Hepatocyte (in vitro differentiated cells): ENCODE data around the gene WDR73. TPM values are rescaled to one million over a fixed set of nuclear protein-coding genes. Genes with fewer than 3 reads are reported as not detected.
A peak's percentile ranks its signal among the peaks of the same experiment; 100 is the strongest.

ENCODE experiments used
- DNase-seq: peaks from one replicate; pipeline ENCODE4 v3.0.0-alpha.2; 2016; ENCODE audit warnings: low spot score
- H2AFZ ChIP-seq: fragments of 200-600 bp; sonication (generic); 2 replicates; pipeline ENCODE4 v1.6.0; 2016; ENCODE audit warnings: antibody characterized with exemption, mild to moderate bottlenecking
- H3K27ac ChIP-seq: fragments of 200-600 bp; sonication (generic); 2 replicates; pipeline ENCODE4 v1.5.1; 2016; ENCODE audit warnings: mild to moderate bottlenecking
- H3K27me3 ChIP-seq: fragments of 200-600 bp; sonication (generic); 2 replicates; pipeline ENCODE4 v1.6.1; 2016
- H3K36me3 ChIP-seq: fragments of 200-600 bp; sonication (generic); replicated peaks from 2 replicates; pipeline ENCODE4 v1.5.1; 2016; ENCODE audit warnings: low read depth; ENCODE audit not compliant: insufficient read depth
- H3K4me1 ChIP-seq: fragments of 200-600 bp; sonication (generic); 2 replicates; pipeline ENCODE4 v1.5.1; 2016; ENCODE audit warnings: mild to moderate bottlenecking, moderate library complexity; ENCODE audit not compliant: insufficient read depth
- H3K4me2 ChIP-seq: fragments of 200-600 bp; sonication (generic); 2 replicates; pipeline ENCODE4 v1.6.0; 2016
- H3K4me3 ChIP-seq: fragments of 200-600 bp; sonication (generic); 2 replicates; pipeline ENCODE4 v1.5.1; 2016; ENCODE audit warnings: mild to moderate bottlenecking
- H3K79me2 ChIP-seq: fragments of 200-600 bp; sonication (generic); 2 replicates; pipeline ENCODE4 v1.6.0; 2017; ENCODE audit warnings: mild to moderate bottlenecking
- H3K9me2 ChIP-seq: fragments of 200-600 bp; sonication (generic); replicated peaks from 2 replicates; pipeline ENCODE4 v1.6.0; 2017; ENCODE audit warnings: mild to moderate bottlenecking; ENCODE audit not compliant: insufficient read depth
- H3K9me3 ChIP-seq: fragments of 200-600 bp; sonication (generic); 2 replicates; pipeline ENCODE4 v1.5.1; 2016; ENCODE audit warnings: low read depth, mild to moderate bottlenecking
- H4K20me1 ChIP-seq: fragments of 200-600 bp; sonication (generic); 2 replicates; pipeline ENCODE4 v1.6.0; 2016; ENCODE audit warnings: mild to moderate bottlenecking; ENCODE audit not compliant: insufficient read depth, poor library complexity, severe bottlenecking
- EZH2 ChIP-seq: fragments of 200-600 bp; sonication (generic); IDR thresholded peaks from 2 replicates; pipeline ENCODE4 v1.6.1; 2016; ENCODE audit warnings: antibody characterized with exemption, mild to moderate bottlenecking, borderline replicate concordance
- EZH2phosphoT487 ChIP-seq: fragments of 200-600 bp; sonication (generic); IDR thresholded peaks from one replicate; pipeline ENCODE4 v1.6.1; 2018; ENCODE audit warnings: antibody characterized with exemption, mild to moderate bottlenecking, low read depth, moderate library complexity; ENCODE audit not compliant: unreplicated experiment, severe bottlenecking
- WGBS: methylation state at CpG from one replicate; pipeline ENCODE4 v1.1.6; 2016; ENCODE audit warnings: low lambda C conversion rate; ENCODE audit errors: missing lambda C conversion rate; 5-methylcytosine and 5-hydroxymethylcytosine counted together
- polyA plus RNA-seq: library from polyadenylated mRNA; unstranded; fragments of >200 nt; fragmentation: Nextera tagmentation; extraction: Ambion mirVana; gene quantifications from 2 replicates; pipeline ENCODE4 v1.2.1, GENCODE V29; 2016
- total RNA-seq: library from RNA; depleted of rRNA; stranded (reverse); fragments of >200 nt; gene quantifications from 2 replicates; pipeline ENCODE4 v1.2.3, GENCODE V29; 2014
- TF ChIP-seq, protein P1 (sequence below): fragments of 200-600 bp; sonication (generic); IDR thresholded peaks from 2 replicates; pipeline ENCODE4 v1.5.1; 2016; ENCODE audit warnings: antibody characterized with exemption, mild to moderate bottlenecking; ENCODE audit not compliant: poor library complexity

Gene WDR73
- total and polyA plus RNA-seq, 2 experiments from 2014 or later, result 30.3 to 31.4 TPM

DNA sequence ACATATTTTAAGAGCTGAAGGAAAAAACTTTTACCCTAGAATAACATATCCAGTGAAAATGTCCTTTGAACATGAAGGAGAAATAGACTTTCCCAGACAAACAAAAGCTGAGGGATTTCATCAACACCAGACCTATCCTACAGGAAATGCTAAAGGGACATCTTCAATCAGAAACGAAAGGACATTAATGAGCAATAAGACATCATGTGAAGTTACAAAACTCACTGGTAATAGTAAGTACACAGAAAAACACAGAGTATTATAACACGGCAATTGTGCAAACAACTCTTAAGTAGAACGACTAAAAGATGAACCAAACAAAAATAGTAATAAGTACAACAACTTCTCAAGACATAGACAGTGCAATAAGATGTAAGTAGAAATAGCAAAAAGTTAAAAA is 56.8 kb downstream of the WDR73 start:
- H3K4me1 ChIP-seq, result peaks cover 5% of the 10 kb centered on the region
- TF ChIP-seq EZH2phosphoT487 (no peak), EZH2 (no peak)
- TF ChIP-seq, protein P1, sequence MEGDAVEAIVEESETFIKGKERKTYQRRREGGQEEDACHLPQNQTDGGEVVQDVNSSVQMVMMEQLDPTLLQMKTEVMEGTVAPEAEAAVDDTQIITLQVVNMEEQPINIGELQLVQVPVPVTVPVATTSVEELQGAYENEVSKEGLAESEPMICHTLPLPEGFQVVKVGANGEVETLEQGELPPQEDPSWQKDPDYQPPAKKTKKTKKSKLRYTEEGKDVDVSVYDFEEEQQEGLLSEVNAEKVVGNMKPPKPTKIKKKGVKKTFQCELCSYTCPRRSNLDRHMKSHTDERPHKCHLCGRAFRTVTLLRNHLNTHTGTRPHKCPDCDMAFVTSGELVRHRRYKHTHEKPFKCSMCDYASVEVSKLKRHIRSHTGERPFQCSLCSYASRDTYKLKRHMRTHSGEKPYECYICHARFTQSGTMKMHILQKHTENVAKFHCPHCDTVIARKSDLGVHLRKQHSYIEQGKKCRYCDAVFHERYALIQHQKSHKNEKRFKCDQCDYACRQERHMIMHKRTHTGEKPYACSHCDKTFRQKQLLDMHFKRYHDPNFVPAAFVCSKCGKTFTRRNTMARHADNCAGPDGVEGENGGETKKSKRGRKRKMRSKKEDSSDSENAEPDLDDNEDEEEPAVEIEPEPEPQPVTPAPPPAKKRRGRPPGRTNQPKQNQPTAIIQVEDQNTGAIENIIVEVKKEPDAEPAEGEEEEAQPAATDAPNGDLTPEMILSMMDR, result no peak
- H2AFZ ChIP-seq, result peak overlapping the region; percentile 63
- no peaks in the 10 kb centered on the region for H3K9me2 ChIP-seq
- H3K4me3 ChIP-seq, result no peak overlapping the region
- H3K27me3 ChIP-seq, result no peaks in the 10 kb centered on the region
- no peak for DNase-seq
- H3K27ac ChIP-seq, result peak overlapping the region; percentile 72
- peaks cover 14% of the 10 kb centered on the region for H3K79me2 ChIP-seq
- no peaks in the 10 kb centered on the region for H3K9me3 ChIP-seq
- H3K36me3 ChIP-seq, result no peaks in the 10 kb centered on the region
- no peaks in the 10 kb centered on the region for H4K20me1 ChIP-seq
- H3K4me2 ChIP-seq, result peak overlapping the region; percentile 62
- WGBS, result 61% methylated on average over 3 of the region's 3 CpGs

DNA sequence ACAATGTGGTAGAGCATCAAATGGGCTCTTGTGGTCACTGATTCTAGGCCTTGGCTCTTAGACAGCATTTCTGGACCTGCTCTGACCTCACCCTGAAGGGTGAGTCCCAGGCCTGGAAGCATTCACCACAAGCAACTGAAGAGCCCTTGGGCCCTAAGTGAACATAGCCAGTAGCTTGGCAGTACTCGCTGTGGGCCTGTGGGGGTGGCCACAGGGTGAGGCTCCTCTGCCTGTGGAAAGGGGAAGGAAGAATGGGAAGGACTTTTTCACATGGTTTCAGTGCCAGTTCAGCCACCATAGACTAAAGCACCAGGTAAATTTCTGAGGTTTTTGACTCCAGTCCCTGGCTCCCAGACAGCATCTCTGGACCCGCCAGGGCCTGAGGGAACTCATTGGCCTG is 58.4 kb downstream of the WDR73 start:
- Histone ChIP-seq H3K27me3 (no peaks in the 10 kb centered on the region), H3K4me2 (no peak overlapping the region), H4K20me1 (no peaks in the 10 kb centered on the region), H3K36me3 (no peaks in the 10 kb centered on the region), H3K79me2 (no peaks in the 10 kb centered on the region), H3K9me2 (no peaks in the 10 kb centered on the region), H3K4me1 (no peaks in the 10 kb centered on the region), H2AFZ (no peak overlapping the region), H3K4me3 (no peak overlapping the region), H3K9me3 (no peaks in the 10 kb centered on the region), H3K27ac (no peak overlapping the region)
- WGBS, result 95% methylated on average over 2 of the region's 2 CpGs
- DNase-seq, result no peak
- TF ChIP-seq, protein P1, result no peak
- no peak for TF ChIP-seq EZH2
- TF ChIP-seq EZH2phosphoT487, result no peak

DNA sequence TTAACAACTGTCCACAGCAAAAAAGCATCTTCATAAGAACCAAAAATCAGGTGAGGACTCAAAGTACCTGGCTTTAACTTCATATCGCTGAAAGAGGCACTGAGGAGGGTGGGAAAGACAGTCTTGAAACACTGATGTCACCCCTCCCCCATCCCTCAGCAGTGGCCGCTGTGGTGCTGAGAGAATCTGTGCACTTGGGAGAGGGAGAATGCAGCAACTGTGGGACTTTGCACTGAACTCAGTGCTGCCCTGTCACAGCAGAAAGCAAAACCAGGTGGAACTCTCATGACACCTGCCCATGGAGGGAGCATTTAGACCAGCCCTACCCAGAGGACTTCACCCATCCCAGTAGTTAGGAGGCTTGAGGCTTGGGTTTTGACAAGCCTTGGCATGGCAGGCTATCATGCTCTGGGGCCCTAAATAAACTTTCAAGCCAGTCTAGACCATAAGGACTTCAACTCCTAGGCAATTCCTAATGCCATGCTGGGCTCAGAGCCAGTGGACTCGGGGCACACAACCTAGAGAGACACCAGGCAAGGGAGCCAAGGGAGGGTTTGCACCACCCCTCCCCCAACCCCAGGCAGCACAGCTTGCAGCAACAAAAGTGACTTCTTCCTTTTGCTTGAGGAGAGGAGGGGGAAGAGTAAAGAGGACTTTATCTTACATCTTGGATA is 59.3 kb downstream of the WDR73 start:
- Histone ChIP-seq H3K9me2 (no peaks in the 10 kb centered on the region), H2AFZ (no peak overlapping the region), H3K4me1 (no peaks in the 10 kb centered on the region), H3K36me3 (no peaks in the 10 kb centered on the region), H3K9me3 (no peaks in the 10 kb centered on the region), H3K79me2 (no peaks in the 10 kb centered on the region), H3K27me3 (no peaks in the 10 kb centered on the region), H3K27ac (peak overlapping the region; percentile 28), H3K4me3 (no peak overlapping the region), H4K20me1 (no peaks in the 10 kb centered on the region), H3K4me2 (no peak overlapping the region)
- TF ChIP-seq, protein P1, result no peak
- TF ChIP-seq EZH2phosphoT487, result no peak
- peak; percentile 44 for DNase-seq
- 75% methylated on average over 3 of the region's 3 CpGs for WGBS

DNA sequence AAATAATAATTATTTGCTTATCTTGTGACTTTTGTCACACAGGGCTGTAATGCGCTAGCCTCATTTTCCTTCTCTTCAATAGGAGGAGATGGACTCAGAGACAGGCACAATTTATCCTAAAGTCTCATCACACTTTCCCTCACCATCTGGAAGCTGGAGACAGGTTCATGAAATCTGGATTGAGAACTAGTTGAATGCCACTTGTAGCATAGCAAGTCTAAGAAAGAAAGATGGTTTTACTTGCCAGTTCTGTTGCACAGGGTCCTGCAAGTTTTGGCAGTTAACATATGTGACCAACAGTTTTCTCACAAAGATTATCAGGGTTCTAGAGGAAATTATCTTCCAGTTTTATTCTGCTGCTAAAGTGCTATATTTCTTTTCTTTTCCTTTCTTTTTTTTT is 62.3 kb downstream of the WDR73 start:
- Histone ChIP-seq H4K20me1 (no peaks in the 10 kb centered on the region), H3K4me1 (no peaks in the 10 kb centered on the region), H2AFZ (no peak overlapping the region), H3K27ac (no peak overlapping the region), H3K36me3 (no peaks in the 10 kb centered on the region), H3K27me3 (no peaks in the 10 kb centered on the region), H3K9me2 (no peaks in the 10 kb centered on the region), H3K4me3 (no peak overlapping the region), H3K9me3 (no peaks in the 10 kb centered on the region), H3K79me2 (no peaks in the 10 kb centered on the region), H3K4me2 (no peak overlapping the region)
- TF ChIP-seq EZH2 (no peak), EZH2phosphoT487 (no peak)
- TF ChIP-seq, protein P1, result no peak
- 100% methylated on average over 1 of the region's 1 CpG for WGBS
- DNase-seq, result no peak
